ENCODE measurements around the gene MYO1F. TPM values are rescaled to one million over a fixed set of nuclear protein-coding genes. Genes with fewer than 3 reads are reported as not detected.

Gene MYO1F
- total and polyA plus RNA-seq, 2 of the 13 experiments (the other 11 are each of a cell fraction or from before 2014, with no cell fraction given): 0.09 to 0.13 TPM

DNA sequence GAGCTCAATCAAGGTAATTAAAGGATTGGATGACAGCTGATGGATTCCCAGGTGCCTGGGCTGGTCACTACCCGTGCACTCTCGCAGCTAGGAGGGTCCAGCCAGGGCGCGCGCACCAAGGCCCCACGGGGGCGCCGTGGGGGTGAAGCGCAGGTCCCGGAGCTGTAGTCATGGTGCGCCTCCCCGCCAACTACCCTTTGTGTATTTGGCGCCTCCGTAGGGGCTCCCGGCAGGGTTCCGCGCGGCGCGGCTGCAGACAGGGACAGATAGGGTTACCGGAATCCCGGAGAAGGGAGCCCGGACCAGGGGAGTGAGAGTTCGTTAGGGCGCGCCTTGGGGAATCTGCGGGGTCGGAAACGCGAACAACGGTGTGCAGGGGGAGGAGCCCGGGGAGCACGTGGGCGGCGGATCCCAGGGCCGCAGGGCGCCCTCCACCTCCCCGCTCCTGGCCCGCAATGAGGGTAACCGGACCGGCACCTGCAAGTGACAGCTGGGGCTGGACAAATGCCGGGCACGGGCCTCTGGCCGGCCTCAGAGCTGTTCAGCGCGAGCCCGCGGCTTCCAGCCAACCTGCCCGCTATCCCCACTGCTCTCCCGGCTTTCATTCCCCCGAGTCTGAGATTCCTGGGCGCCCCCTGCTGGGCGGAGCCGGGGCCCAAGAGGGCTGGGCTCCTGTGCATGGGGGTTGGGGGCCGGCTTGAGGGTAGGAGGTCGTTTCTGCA, 71.4 kb downstream of the MYO1F start (continued):
- TF ChIP-seq, protein P1, sequence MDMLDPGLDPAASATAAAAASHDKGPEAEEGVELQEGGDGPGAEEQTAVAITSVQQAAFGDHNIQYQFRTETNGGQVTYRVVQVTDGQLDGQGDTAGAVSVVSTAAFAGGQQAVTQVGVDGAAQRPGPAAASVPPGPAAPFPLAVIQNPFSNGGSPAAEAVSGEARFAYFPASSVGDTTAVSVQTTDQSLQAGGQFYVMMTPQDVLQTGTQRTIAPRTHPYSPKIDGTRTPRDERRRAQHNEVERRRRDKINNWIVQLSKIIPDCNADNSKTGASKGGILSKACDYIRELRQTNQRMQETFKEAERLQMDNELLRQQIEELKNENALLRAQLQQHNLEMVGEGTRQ (IDR thresholded peaks at IDR 0.05; ENCODE audit: low read depth, low read length): no peak
- TF ChIP-seq, protein P1 (CRISPR knock-in tag; IDR thresholded peaks at IDR 0.05; ENCODE audit: borderline replicate concordance): peak; percentile 67; the same call in 1 of the 2 replicates
- TF ChIP-seq ZFP41 (CRISPR knock-in tag; IDR thresholded peaks at IDR 0.05; ENCODE audit: borderline replicate concordance) (no peak), ZNF383 (CRISPR knock-in tag; IDR thresholded peaks at IDR 0.05; ENCODE audit: borderline replicate concordance) (no peak), THAP11 (CRISPR knock-in tag; IDR thresholded peaks at IDR 0.05) (peak; percentile 31; the same call in 1 of the 2 replicates), ZBTB21 (CRISPR knock-in tag; IDR thresholded peaks at IDR 0.05) (no peak), RAD21 (CRISPR knock-in tag; IDR thresholded peaks at IDR 0.05) (peak; percentile 86), SRSF4 (IDR thresholded peaks at IDR 0.05; ENCODE audit: low read depth, low read length, poor library complexity, severe bottlenecking) (no peak), SMAD3 (CRISPR knock-in tag; IDR thresholded peaks at IDR 0.05) (peak; percentile 55; the same call in 1 of the 2 replicates), ARNT2 (CRISPR knock-in tag; IDR thresholded peaks at IDR 0.05; ENCODE audit: low read depth) (peak; percentile 48), ZNF878 (CRISPR knock-in tag; IDR thresholded peaks at IDR 0.05) (peak; percentile 66; the same call in 1 of the 2 replicates), HNRNPK (IDR thresholded peaks at IDR 0.05; ENCODE audit: low read depth, low read length, poor library complexity, severe bottlenecking) (peak; percentile 87), MYC (CRISPR knock-in tag; IDR thresholded peaks at IDR 0.05; ENCODE audit: borderline replicate concordance) (peak; percentile 92), HDAC1 (CRISPR knock-in tag; IDR thresholded peaks at IDR 0.05) (peak; percentile 78), ZMAT3 (CRISPR knock-in tag; conservative IDR thresholded peaks at IDR 0.05) (0 out of 2 replicates have a peak, but pooled peaks have one; percentile 56), DNMT3B (CRISPR knock-in tag; conservative IDR thresholded peaks at IDR 0.05) (0 out of 2 replicates have a peak, but pooled peaks have one; percentile 23), STAG1 (CRISPR knock-in tag; IDR thresholded peaks at IDR 0.05) (peak; percentile 82)
- TF ChIP-seq, protein P2, sequence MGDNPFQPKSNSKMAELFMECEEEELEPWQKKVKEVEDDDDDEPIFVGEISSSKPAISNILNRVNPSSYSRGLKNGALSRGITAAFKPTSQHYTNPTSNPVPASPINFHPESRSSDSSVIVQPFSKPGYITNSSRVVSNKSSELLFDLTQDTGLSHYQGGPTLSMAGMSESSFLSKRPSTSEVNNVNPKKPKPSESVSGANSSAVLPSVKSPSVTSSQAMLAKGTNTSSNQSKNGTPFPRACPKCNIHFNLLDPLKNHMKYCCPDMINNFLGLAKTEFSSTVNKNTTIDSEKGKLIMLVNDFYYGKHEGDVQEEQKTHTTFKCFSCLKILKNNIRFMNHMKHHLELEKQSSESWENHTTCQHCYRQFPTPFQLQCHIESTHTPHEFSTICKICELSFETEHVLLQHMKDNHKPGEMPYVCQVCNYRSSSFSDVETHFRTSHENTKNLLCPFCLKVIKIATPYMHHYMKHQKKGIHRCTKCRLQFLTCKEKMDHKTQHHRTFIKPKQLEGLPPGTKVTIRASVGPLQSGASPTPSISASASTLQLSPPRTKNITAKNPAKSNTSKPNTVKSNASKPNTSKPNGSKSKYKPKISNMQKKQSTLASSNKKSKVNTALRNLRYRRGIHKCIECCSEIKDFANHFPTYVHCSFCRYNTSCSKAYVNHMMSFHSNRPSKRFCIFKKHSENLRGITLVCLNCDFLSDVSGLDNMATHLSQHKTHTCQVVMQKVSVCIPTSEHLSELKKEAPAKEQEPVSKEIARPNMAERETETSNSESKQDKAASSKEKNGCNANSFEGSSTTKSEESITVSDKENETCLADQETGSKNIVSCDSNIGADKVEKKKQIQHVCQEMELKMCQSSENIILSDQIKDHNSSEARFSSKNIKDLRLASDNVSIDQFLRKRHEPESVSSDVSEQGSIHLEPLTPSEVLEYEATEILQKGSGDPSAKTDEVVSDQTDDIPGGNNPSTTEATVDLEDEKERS (CRISPR knock-in tag; IDR thresholded peaks at IDR 0.05): peak; percentile 49; the same call in 1 of the 2 replicates
- TF ChIP-seq, protein P3, sequence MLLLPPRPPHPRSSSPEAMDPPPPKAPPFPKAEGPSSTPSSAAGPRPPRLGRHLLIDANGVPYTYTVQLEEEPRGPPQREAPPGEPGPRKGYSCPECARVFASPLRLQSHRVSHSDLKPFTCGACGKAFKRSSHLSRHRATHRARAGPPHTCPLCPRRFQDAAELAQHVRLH (CRISPR knock-in tag; IDR thresholded peaks at IDR 0.05; ENCODE audit: borderline replicate concordance, low read depth): 0 out of 2 replicates have a peak, but pooled peaks have one; percentile 58
- TF ChIP-seq, protein P4, sequence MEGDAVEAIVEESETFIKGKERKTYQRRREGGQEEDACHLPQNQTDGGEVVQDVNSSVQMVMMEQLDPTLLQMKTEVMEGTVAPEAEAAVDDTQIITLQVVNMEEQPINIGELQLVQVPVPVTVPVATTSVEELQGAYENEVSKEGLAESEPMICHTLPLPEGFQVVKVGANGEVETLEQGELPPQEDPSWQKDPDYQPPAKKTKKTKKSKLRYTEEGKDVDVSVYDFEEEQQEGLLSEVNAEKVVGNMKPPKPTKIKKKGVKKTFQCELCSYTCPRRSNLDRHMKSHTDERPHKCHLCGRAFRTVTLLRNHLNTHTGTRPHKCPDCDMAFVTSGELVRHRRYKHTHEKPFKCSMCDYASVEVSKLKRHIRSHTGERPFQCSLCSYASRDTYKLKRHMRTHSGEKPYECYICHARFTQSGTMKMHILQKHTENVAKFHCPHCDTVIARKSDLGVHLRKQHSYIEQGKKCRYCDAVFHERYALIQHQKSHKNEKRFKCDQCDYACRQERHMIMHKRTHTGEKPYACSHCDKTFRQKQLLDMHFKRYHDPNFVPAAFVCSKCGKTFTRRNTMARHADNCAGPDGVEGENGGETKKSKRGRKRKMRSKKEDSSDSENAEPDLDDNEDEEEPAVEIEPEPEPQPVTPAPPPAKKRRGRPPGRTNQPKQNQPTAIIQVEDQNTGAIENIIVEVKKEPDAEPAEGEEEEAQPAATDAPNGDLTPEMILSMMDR (CRISPR knock-in tag; IDR thresholded peaks at IDR 0.05): peak; percentile 93

Measured in HepG2 (cell line).